Heart right ventricle (tissue), 12 donors: Measurements from ENCODE around the gene PERM1. TPM values are rescaled to one million over a fixed set of nuclear protein-coding genes. Genes with fewer than 3 reads are reported as not detected.

ENCODE experiments used
- polyA plus RNA-seq, 2 donors: library from polyadenylated mRNA; stranded (reverse); fragments of 200-250 nt; gene quantifications; one replicate each; pipeline ENCODE4 v1.2.3, GENCODE V29; 2013
- total RNA-seq, 10 donors: library from RNA; stranded (reverse); fragmentation: NEBNext Ultra II Directional in 3 of 10; extraction: Animal tissue kit (Norgen Biotek cat#: 25700) in 3 of 10; gene quantifications; one replicate each; pipeline versions ENCODE4 v1.2.1 to v1.2.4, GENCODE V29; 2021 to 2023
- donor health status: ischemic (EF 13 %, LVEDD 7.1; RV severe dilation, severe dysfunction).
- donor health status: healthy with polysubstance abuse.
- donor health status: DM: no; HTN: yes; CAD: no.
- donor health status: DM: no; HTN: no; CAD: no.
- donor health status: ischemic (EF 25% LVEDD 6.9; RV normal size, moderate dysfunction).
- donor health status: ischemic (EF 25% LVEDD 5.7; RV mildly dilated, moderate dysfunction).
- donor health status: healthy.
- donor health status: nonischemic (EF 11% LVEDD 7.7; RV severe dilation, severe dysfunction).
- donor health status: DM: yes; HTN: yes; CAD: no.
- donor health status: PGD.
- donor health status: ischemic (EF 29% LVEDD 5.4; RV normal size, mild dysfunction).
- donor health status: nonischemic (EF 23%, LVEDD 6.1; RV moderate dilation, normal function).

The PERM1 gene
- total and polyA plus RNA-seq, 12 donors = 55.1 to 513 (median 122) TPM

Other genes with a start within 250 kb of the PERM1 start
- 1 to 10 TPM in 8 of 10 donors, under 1 TPM in 2; 0.87 to 2.2 (median 1.2) TPM for gene SAMD11, start 58.2 kb downstream of the PERM1 start, total RNA-seq
- gene SAMD11, start 58.2 kb downstream of the PERM1 start, polyA plus RNA-seq = 1 to 10 TPM; 1.5 to 2.4 TPM
- 10 to 100 TPM; 38.3 to 52.5 (median 42.6) TPM for gene NOC2L, start 22.8 kb downstream of the PERM1 start, total RNA-seq
- gene NOC2L, start 22.8 kb downstream of the PERM1 start, polyA plus RNA-seq = 10 to 100 TPM; 62.5 to 64.8 TPM
- gene KLHL17, start 21.5 kb downstream of the PERM1 start, total RNA-seq = 1 to 10 TPM; 1.3 to 6.6 (median 3.2) TPM
- gene KLHL17, start 21.5 kb downstream of the PERM1 start, polyA plus RNA-seq = 10 to 100 TPM in 1 of 2 donors, 1 to 10 TPM in 1; 7.7 to 10.2 TPM
- under 1 TPM in 2 of 10 donors, not detected in 8; 0.13 to 0.30 TPM for gene PLEKHN1, start 15.6 kb downstream of the PERM1 start, total RNA-seq
- under 1 TPM; 0.28 to 0.37 TPM for gene PLEKHN1, start 15.6 kb downstream of the PERM1 start, polyA plus RNA-seq
- 10 to 100 TPM; 28.5 to 78.1 (median 41.6) TPM for gene HES4, start 18.0 kb upstream of the PERM1 start, total RNA-seq
- 10 to 100 TPM; 49.2 to 49.8 TPM for gene HES4, start 18.0 kb upstream of the PERM1 start, polyA plus RNA-seq
- gene ISG15, start 31.4 kb upstream of the PERM1 start, total RNA-seq = 100 to 1,000 TPM in 1 of 10 donors, 10 to 100 TPM in 8, 1 to 10 TPM in 1; 9.8 to 169 (median 20.9) TPM
- gene ISG15, start 31.4 kb upstream of the PERM1 start, polyA plus RNA-seq = 100 to 1,000 TPM in 1 of 2 donors, 10 to 100 TPM in 1; 51.7 to 186 TPM
- 10 to 100 TPM; 12.7 to 33.9 (median 18.3) TPM for gene AGRN, start 38.0 kb upstream of the PERM1 start, total RNA-seq
- 10 to 100 TPM; 11.5 to 30.7 TPM for gene AGRN, start 38.0 kb upstream of the PERM1 start, polyA plus RNA-seq
- not detected for gene RNF223, start 92.2 kb upstream of the PERM1 start, total RNA-seq
- not detected for gene RNF223, start 92.2 kb upstream of the PERM1 start, polyA plus RNA-seq
- gene C1orf159, start 134.0 kb upstream of the PERM1 start, total RNA-seq = 1 to 10 TPM; 2.9 to 6.0 (median 3.5) TPM
- gene C1orf159, start 134.0 kb upstream of the PERM1 start, polyA plus RNA-seq = 10 to 100 TPM in 1 of 2 donors, 1 to 10 TPM in 1; 7.1 to 14.0 TPM
- gene TTLL10, start 191.8 kb upstream of the PERM1 start, total RNA-seq = under 1 TPM in 7 of 10 donors, not detected in 3; 0.11 to 0.53 (median 0.26) TPM
- under 1 TPM; 0.09 to 0.29 TPM for gene TTLL10, start 191.8 kb upstream of the PERM1 start, polyA plus RNA-seq
- gene TNFRSF18, start 224.5 kb upstream of the PERM1 start, total RNA-seq = 1 to 10 TPM in 1 of 10 donors, under 1 TPM in 2, not detected in 7; 0.28 to 1.7 (median 0.49) TPM
- gene TNFRSF18, start 224.5 kb upstream of the PERM1 start, polyA plus RNA-seq = under 1 TPM in 1 of 2 donors, not detected in 1; 0.26 TPM
- 10 to 100 TPM in 1 of 10 donors, 1 to 10 TPM in 7, under 1 TPM in 2; 0.52 to 24.8 (median 5.0) TPM for gene TNFRSF4, start 232.1 kb upstream of the PERM1 start, total RNA-seq
- 1 to 10 TPM; 3.8 to 9.8 TPM for gene TNFRSF4, start 232.1 kb upstream of the PERM1 start, polyA plus RNA-seq
- gene SDF4, start 249.9 kb upstream of the PERM1 start, total RNA-seq = 100 to 1,000 TPM in 9 of 10 donors, 10 to 100 TPM in 1; 95.6 to 174 (median 123) TPM
- gene SDF4, start 249.9 kb upstream of the PERM1 start, polyA plus RNA-seq = 100 to 1,000 TPM; 107 to 184 TPM